GM12873 (cell line): ENCODE measurements around the gene PCDHGA12.

Experiments
- CTCF ChIP-seq: IDR thresholded peaks from 2 replicates; pipeline ENCODE4 v1.5.1; 2012; ENCODE audit warnings: low read depth, mild to moderate bottlenecking, moderate library complexity, low read length, control low read depth; ENCODE audit not compliant: insufficient read depth; ENCODE audit errors: missing control alignments

PCDHGA12 gene

GRCh38 chr5:141475625-141476131 lies 45.4 kb downstream of the PCDHGA12 start, which contains the start of gene PCDHGC3:
TSS of gene PCDHGC3 (plus strand) at chr5:141475966. CDS start at chr5:141476117, 151 bp downstream.
- peak; percentile 66 for TF ChIP-seq CTCF

DNA sequence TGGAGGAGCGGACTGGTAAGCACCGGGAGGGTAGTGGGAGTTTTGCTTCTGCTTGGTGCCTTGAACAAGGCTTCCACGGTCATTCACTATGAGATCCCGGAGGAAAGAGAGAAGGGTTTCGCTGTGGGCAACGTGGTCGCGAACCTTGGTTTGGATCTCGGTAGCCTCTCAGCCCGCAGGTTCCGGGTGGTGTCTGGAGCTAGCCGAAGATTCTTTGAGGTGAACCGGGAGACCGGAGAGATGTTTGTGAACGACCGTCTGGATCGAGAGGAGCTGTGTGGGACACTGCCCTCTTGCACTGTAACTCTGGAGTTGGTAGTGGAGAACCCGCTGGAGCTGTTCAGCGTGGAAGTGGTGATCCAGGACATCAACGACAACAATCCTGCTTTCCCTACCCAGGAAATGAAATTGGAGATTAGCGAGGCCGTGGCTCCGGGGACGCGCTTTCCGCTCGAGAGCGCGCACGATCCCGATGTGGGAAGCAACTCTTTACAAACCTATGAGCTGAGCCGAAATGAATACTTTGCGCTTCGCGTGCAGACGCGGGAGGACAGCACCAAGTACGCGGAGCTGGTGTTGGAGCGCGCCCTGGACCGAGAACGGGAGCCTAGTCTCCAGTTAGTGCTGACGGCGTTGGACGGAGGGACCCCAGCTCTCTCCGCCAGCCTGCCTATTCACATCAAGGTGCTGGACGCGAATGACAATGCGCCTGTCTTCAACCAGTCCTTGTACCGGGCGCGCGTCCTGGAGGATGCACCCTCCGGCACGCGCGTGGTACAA lies 46.0 kb downstream of the PCDHGA12 start:
- no peak for TF ChIP-seq CTCF

GRCh38 chr5:141477044-141477575 lies 46.8 kb downstream of the PCDHGA12 start:
- TF ChIP-seq CTCF: no peak

- TF ChIP-seq CTCF: no peak
These were observed 47.5 kb downstream of the PCDHGA12 start for GRCh38 chr5:141477815-141478214.

GRCh38 chr5:141478321-141478945 lies 48.1 kb downstream of the PCDHGA12 start:
- peak; percentile 58 for TF ChIP-seq CTCF

DNA sequence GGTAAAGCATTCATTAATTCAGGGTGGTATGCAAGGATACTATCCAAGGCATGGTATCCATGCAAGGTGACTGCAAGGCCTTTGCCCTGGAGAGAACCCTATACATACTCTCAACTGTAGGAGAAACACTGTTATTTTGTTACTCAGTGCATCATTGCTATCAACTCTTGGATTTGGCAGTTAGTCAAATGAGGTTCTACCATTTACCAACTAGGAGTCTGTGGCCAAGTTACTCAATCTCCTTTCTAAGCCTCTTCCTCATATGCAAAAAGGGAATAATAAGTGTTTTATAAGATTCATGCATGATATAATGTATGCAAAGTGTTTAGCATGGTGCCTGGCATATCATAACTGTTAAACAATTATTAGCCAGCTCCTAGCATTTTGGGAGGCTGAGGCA lies 49.5 kb downstream of the PCDHGA12 start:
- TF ChIP-seq CTCF: no peak
